ENCODE measurements around the gene AP4M1.
"Not testable (repeated sequence)": the region's sequence is repeated elsewhere in the genome, so short reads cannot be mapped to it uniquely, and the experiment has no call there.

The AP4M1 gene

DNA sequence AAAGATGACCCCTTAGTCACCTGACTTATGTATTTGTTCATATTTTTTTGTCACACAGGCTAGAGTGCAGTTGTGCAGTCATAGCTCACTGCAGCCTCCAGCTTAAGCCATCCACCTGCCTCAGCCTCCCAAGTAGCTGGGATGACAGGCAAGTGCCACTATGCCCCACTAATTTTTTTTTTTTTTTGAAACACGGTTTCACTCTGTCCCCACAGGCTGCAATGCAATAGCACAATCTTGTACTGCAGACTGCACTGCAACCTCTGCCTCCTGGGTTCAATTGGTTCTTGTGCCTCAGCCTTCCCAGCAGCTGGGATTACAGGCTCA lies 27.2 kb downstream of the AP4M1 start:
- no peaks in the 10 kb centered on the region for H3K27me3 ChIP-seq
- TF ChIP-seq, protein P1, sequence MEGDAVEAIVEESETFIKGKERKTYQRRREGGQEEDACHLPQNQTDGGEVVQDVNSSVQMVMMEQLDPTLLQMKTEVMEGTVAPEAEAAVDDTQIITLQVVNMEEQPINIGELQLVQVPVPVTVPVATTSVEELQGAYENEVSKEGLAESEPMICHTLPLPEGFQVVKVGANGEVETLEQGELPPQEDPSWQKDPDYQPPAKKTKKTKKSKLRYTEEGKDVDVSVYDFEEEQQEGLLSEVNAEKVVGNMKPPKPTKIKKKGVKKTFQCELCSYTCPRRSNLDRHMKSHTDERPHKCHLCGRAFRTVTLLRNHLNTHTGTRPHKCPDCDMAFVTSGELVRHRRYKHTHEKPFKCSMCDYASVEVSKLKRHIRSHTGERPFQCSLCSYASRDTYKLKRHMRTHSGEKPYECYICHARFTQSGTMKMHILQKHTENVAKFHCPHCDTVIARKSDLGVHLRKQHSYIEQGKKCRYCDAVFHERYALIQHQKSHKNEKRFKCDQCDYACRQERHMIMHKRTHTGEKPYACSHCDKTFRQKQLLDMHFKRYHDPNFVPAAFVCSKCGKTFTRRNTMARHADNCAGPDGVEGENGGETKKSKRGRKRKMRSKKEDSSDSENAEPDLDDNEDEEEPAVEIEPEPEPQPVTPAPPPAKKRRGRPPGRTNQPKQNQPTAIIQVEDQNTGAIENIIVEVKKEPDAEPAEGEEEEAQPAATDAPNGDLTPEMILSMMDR (IDR thresholded peaks at IDR 0.05) = no peak
- no peak for DNase-seq
- H3K9me3 ChIP-seq = no peaks in the 10 kb centered on the region
- H3K27ac ChIP-seq = peak overlapping the region in 1 of 2 donors; percentile 87
- peak overlapping the region in 1 of 2 donors; percentile 88 for H3K4me3 ChIP-seq
- H3K4me1 ChIP-seq = peaks cover 0 to 31% (median 15%) of the 10 kb centered on the region in 4 donors
- peaks cover 0 to 11% (median 2%) of the 10 kb centered on the region in 3 donors for H3K36me3 ChIP-seq
- intact Hi-C loops (cut with DNase I; ENCODE audit: low total_unique reads) = no loop called here

DNA sequence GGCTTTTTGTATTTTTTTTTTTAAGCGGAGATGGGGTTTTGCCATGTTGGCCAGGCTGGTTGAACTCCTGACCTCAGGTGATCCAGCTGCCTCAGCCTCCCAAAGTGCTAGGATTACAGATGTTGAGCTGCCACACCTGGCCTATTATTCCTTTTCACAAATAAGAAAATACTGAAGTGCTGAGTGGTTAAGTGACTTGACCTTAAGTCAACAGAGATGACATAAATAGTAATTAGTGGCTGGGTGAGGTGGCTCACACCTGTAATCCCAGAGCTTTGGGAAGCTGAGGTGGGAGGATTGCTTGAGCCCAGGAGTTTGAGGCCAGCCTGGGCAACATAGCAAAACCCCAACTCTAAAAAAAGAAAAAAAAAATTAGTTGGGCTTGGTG lies 28.8 kb downstream of the AP4M1 start:
- H3K27ac ChIP-seq; intact Hi-C loops (cut with DNase I; ENCODE audit: low total_unique reads); H3K36me3 ChIP-seq; H3K27me3 ChIP-seq; H3K9me3 ChIP-seq; DNase-seq; H3K4me3 ChIP-seq: not testable (repeated sequence)
- H3K4me1 ChIP-seq = peaks cover 0 to 31% (median 15%) of the 10 kb centered on the region in 4 donors

DNA sequence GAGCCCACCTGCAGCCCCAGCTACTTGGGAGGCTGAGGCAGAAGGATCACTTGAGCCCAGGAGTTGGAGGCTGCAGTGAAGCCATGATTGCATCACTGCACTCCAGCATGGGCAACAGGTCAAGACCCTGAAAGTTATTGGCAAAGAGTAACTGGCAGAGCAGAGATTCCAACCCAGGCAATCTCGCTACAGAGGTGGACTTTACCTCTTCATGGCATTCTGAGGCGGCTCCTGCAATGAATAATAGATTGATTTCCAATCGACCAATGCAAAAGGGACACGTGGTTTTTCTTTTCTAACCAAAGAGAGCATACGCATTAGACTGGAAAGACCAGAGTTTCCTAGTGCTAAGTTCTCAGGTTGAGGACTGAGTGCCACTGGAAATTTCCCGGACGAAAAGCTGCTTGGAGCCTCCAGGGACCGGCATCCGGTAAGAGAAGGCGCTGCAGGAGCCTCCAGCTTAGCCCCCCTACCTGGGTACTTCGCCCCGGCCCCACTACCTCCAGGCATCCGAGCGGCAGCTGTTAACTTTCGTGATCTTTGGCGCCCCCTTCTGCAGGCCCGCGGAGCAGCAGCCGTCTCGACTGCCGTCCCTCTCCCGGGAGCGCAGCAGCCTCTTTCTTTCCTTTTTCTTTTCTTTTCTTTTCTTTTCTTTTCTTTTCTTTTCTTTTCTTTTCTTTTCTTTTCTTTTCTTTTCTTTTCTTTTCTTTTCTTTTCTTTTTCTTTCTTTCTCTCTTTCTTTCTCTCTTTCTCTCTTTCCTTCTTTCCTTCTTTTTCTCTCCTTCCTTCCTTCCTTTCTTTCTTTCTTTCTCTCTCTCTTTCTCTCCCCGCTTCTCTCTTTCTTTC lies 29.4 kb downstream of the AP4M1 start:
- H3K4me3 ChIP-seq = peak overlapping the region in 1 of 2 donors; percentile 19
- DNase-seq = peak; percentile 72 to 86
- peaks cover 0 to 26% (median 12%) of the 10 kb centered on the region in 4 donors for H3K4me1 ChIP-seq
- TF ChIP-seq, protein P1 (IDR thresholded peaks at IDR 0.05) = peak; percentile 80 to 89
- H3K9me3 ChIP-seq = no peaks in the 10 kb centered on the region
- H3K27ac ChIP-seq = no peak overlapping the region
- no peaks in the 10 kb centered on the region for H3K36me3 ChIP-seq
- no peaks in the 10 kb centered on the region for H3K27me3 ChIP-seq
- intact Hi-C loops (cut with DNase I; ENCODE audit: low total_unique reads) = no loop called here

DNA sequence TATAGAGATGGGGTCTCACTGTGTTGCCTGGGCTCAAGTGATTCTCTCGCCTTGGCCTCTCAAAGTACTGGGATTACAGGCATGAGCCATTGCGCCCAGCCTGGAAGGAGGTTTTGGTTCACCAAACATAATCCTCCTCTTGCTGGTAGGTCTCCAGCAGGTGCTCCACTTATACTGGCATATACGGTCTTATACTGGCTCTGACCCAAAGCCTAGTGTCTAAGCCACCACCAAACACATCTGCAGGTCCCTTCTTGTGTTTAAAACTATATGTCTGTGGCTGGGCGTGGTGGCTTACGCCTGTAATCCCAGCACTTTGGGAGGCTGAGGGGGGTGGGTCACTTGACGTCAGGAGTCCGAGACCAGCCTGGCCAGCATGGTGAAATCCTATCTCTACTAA lies 30.7 kb downstream of the AP4M1 start:
- no peak for DNase-seq
- Histone ChIP-seq H3K27ac (no peak overlapping the region), H3K27me3 (peaks cover 0 to 5% of the 10 kb centered on the region in 2 donors), H3K4me1 (peaks cover 0 to 19% (median 9%) of the 10 kb centered on the region in 4 donors), H3K36me3 (no peaks in the 10 kb centered on the region), H3K9me3 (no peaks in the 10 kb centered on the region), H3K4me3 (no peak overlapping the region)
- TF ChIP-seq, protein P1 (IDR thresholded peaks at IDR 0.05) = no peak
- intact Hi-C loops (cut with DNase I; ENCODE audit: low total_unique reads) = no loop called here

DNA sequence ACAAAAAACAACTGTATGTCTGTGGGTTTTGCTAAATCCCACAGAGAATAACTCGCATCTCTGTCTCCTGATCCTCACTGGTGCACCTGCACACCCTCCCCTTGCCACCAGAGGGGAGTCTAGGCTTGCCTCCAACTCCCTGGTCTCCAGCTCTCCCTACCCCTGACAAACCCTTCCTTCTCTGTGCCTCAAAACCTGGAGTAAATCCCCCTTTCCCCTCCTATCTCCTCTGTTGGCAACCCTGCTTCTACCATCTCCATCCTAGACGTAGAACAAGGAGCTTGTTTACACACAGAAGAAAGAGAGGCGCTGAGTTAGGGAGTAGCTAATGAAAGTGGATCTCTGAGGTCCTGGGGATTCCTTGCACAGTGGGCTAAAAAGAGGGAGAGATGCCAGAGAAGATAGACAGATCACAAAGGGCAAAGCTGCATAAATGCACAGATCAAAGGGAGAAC lies 31.3 kb downstream of the AP4M1 start:
- Histone ChIP-seq H3K9me3 (no peaks in the 10 kb centered on the region), H3K27me3 (peaks cover 0 to 5% of the 10 kb centered on the region in 2 donors), H3K36me3 (no peaks in the 10 kb centered on the region), H3K27ac (no peak overlapping the region), H3K4me3 (no peak overlapping the region), H3K4me1 (peaks cover 0 to 18% (median 8%) of the 10 kb centered on the region in 4 donors)
- TF ChIP-seq, protein P1 (IDR thresholded peaks at IDR 0.05) = peak; percentile 67 to 70
- intact Hi-C loops (cut with DNase I; ENCODE audit: low total_unique reads) = no loop called here
- DNase-seq = no peak
